Fibroblast of villous mesenchyme (primary cell): ENCODE measurements around the gene CALU. TPM values are rescaled to one million over a fixed set of nuclear protein-coding genes. Genes with fewer than 3 reads are reported as not detected.

Experiments
- DNase-seq: peaks from one replicate; pipeline ENCODE4 v3.0.0-alpha.2; 2010; ENCODE audit warnings: low read depth
- H3K4me3 ChIP-seq: 2 replicates; pipeline ENCODE4 v1.5.1; 2011; ENCODE audit warnings: low read depth, mild to moderate bottlenecking, low read length
- CTCF ChIP-seq: IDR thresholded peaks from 2 replicates; pipeline ENCODE4 v1.5.1; 2012; ENCODE audit warnings: low read depth, mild to moderate bottlenecking, low read length; ENCODE audit not compliant: insufficient read depth
- total RNA-seq: library from RNA; depleted of rRNA; stranded (reverse); fragments of >200 nt; gene quantifications from 2 replicates; pipeline ENCODE4 v1.2.3, GENCODE V29; 2012

Gene CALU
- total RNA-seq, 1 donor = 855 TPM

- TF ChIP-seq CTCF = no peak
- no peak for DNase-seq
- H3K4me3 ChIP-seq = no peak overlapping the region
Measured at GRCh38 chr7:128804484-128804883, 65.3 kb downstream of the CALU start.

- no peak for TF ChIP-seq CTCF
- H3K4me3 ChIP-seq = no peak overlapping the region
- no peak for DNase-seq
Measured at GRCh38 chr7:128805225-128805624, 66.1 kb downstream of the CALU start.

- TF ChIP-seq CTCF = no peak
- H3K4me3 ChIP-seq = no peak overlapping the region
- no peak for DNase-seq
Measured at GRCh38 chr7:128807191-128807590, 68.0 kb downstream of the CALU start.

GRCh38 chr7:128809363-128809762 lies 70.2 kb downstream of the CALU start:
- no peak for DNase-seq
- no peak for TF ChIP-seq CTCF
- H3K4me3 ChIP-seq = no peak overlapping the region

GRCh38 chr7:128810473-128810872 lies 71.3 kb downstream of the CALU start:
- TF ChIP-seq CTCF = no peak
- H3K4me3 ChIP-seq = no peak overlapping the region
- DNase-seq = peak; percentile 33

GRCh38 chr7:128810997-128811396 lies 71.8 kb downstream of the CALU start:
- TF ChIP-seq CTCF = no peak
- no peak for DNase-seq
- H3K4me3 ChIP-seq = no peak overlapping the region

GRCh38 chr7:128811631-128812430 lies 72.7 kb downstream of the CALU start:
- no peak for TF ChIP-seq CTCF
- no peak for DNase-seq
- H3K4me3 ChIP-seq = no peak overlapping the region
